SU-DHL-6 (cell line): ENCODE data around the gene FHOD1.

Experiments
- EZH2phosphoT487 ChIP-seq: fragments of 200-600 bp; sonication (generic), shearing (Covaris generic); conservative IDR thresholded peaks from 2 replicates; pipeline ENCODE4 v1.6.1; 2018; ENCODE audit warnings: mild to moderate bottlenecking, antibody characterized with exemption, low read length, moderate library complexity, mixed read lengths
- TF ChIP-seq, protein P1 (sequence below): fragments of 200-600 bp; sonication (generic); IDR thresholded peaks from one replicate; pipeline ENCODE4 v1.5.1; 2017; ENCODE audit warnings: antibody characterized with exemption, mild to moderate bottlenecking, low read length, moderate library complexity; ENCODE audit not compliant: insufficient read depth, poor library complexity, severe bottlenecking

DNA sequence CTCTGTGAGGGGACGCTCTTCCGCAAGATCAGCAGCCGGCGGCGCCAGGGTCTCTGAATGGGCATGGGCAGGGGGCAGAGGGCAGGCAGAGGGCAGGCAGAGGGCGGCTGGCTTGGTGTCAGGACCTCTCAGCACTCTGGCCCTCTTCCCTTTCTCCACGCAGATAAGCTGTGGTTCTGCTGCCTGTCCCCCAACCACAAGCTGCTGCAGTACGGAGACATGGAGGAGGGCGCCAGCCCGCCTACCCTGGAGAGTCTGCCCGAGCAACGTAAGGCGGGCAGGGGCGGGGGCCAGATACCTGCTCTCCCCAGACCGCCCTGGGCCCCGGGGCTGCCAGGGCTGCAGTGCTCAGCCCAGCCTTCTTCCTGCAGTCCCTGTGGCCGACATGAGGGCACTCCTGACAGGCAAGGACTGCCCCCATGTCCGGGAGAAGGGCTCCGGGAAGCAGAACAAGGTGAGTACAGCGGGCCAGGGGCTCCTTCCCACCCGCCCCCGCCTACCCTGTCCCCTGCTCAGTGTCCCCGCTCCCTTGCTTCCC lies 44.3 kb downstream of the FHOD1 start:
- TF ChIP-seq EZH2phosphoT487, result no peak
- TF ChIP-seq, protein P1, sequence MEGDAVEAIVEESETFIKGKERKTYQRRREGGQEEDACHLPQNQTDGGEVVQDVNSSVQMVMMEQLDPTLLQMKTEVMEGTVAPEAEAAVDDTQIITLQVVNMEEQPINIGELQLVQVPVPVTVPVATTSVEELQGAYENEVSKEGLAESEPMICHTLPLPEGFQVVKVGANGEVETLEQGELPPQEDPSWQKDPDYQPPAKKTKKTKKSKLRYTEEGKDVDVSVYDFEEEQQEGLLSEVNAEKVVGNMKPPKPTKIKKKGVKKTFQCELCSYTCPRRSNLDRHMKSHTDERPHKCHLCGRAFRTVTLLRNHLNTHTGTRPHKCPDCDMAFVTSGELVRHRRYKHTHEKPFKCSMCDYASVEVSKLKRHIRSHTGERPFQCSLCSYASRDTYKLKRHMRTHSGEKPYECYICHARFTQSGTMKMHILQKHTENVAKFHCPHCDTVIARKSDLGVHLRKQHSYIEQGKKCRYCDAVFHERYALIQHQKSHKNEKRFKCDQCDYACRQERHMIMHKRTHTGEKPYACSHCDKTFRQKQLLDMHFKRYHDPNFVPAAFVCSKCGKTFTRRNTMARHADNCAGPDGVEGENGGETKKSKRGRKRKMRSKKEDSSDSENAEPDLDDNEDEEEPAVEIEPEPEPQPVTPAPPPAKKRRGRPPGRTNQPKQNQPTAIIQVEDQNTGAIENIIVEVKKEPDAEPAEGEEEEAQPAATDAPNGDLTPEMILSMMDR, result no peak
